ENCODE measurements around the gene FAM221B.

- TF ChIP-seq CTCF (IDR thresholded peaks at IDR 0.05) (no peak), POLR2A (IDR thresholded peaks at IDR 0.05) (no peak)
These were observed 27.7 kb upstream of the FAM221B start for GRCh38 chr9:35856206-35856605.
